Measurements from ENCODE around the gene KIAA1210. TPM values are rescaled to one million over a fixed set of nuclear protein-coding genes. Genes with fewer than 3 reads are reported as not detected.

The KIAA1210 gene
- total and polyA plus RNA-seq, 12 donors: 0.04 to 0.17 (median 0.09) TPM; not detected in 7

- H3K36me3 ChIP-seq: no peaks in the 10 kb centered on the region
- no peak overlapping the region for H3K27ac ChIP-seq
- no peak overlapping the region for H3K4me3 ChIP-seq
- whole genome bisulfite sequencing, 2 donors: 78 to 91% methylated on average over 5 of the region's 5 CpGs
- no peak for ATAC-seq
- H3K27me3 ChIP-seq: peaks cover 0 to 15% (median 0%) of the 10 kb centered on the region in 7 donors
- DNase-seq: no peak
- TF ChIP-seq, protein P1, sequence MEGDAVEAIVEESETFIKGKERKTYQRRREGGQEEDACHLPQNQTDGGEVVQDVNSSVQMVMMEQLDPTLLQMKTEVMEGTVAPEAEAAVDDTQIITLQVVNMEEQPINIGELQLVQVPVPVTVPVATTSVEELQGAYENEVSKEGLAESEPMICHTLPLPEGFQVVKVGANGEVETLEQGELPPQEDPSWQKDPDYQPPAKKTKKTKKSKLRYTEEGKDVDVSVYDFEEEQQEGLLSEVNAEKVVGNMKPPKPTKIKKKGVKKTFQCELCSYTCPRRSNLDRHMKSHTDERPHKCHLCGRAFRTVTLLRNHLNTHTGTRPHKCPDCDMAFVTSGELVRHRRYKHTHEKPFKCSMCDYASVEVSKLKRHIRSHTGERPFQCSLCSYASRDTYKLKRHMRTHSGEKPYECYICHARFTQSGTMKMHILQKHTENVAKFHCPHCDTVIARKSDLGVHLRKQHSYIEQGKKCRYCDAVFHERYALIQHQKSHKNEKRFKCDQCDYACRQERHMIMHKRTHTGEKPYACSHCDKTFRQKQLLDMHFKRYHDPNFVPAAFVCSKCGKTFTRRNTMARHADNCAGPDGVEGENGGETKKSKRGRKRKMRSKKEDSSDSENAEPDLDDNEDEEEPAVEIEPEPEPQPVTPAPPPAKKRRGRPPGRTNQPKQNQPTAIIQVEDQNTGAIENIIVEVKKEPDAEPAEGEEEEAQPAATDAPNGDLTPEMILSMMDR (IDR thresholded peaks at IDR 0.05): no peak
- intact Hi-C loops (cut with DNase I): no loop called here
- H3K4me1 ChIP-seq: no peaks in the 10 kb centered on the region
- no peaks in the 10 kb centered on the region for H3K9me3 ChIP-seq
These were observed 5.3 kb upstream of the KIAA1210 start for GRCh38 chrX:119132961-119133360.

- peaks cover 0 to 15% (median 0%) of the 10 kb centered on the region in 7 donors for H3K27me3 ChIP-seq
- DNase-seq: no peak
- no peaks in the 10 kb centered on the region for H3K36me3 ChIP-seq
- no peak overlapping the region for H3K4me3 ChIP-seq
- intact Hi-C loops (cut with DNase I): no loop called here
- 46 to 55% methylated on average over 2 of the region's 2 CpGs for WGBS, 2 donors
- no peaks in the 10 kb centered on the region for H3K4me1 ChIP-seq
- ATAC-seq: no peak
- no peak overlapping the region for H3K27ac ChIP-seq
- TF ChIP-seq, protein P1 (IDR thresholded peaks at IDR 0.05): no peak
- H3K9me3 ChIP-seq: no peaks in the 10 kb centered on the region
These were observed 4.7 kb upstream of the KIAA1210 start for GRCh38 chrX:119132316-119132715.

GRCh38 chrX:119130911-119131310, 3.3 kb upstream of the KIAA1210 start:
- WGBS, 2 donors: 84 to 91% methylated on average over 2 of the region's 2 CpGs
- Histone ChIP-seq H3K4me3 (no peak overlapping the region), H3K27ac (no peak overlapping the region), H3K9me3 (no peaks in the 10 kb centered on the region), H3K36me3 (no peaks in the 10 kb centered on the region), H3K27me3 (peaks cover 0 to 15% (median 0%) of the 10 kb centered on the region in 7 donors), H3K4me1 (no peaks in the 10 kb centered on the region)
- intact Hi-C loops (cut with DNase I): no loop called here
- ATAC-seq: no peak
- TF ChIP-seq, protein P1 (IDR thresholded peaks at IDR 0.05): no peak
- no peak for DNase-seq

- Histone ChIP-seq H3K27me3 (peaks cover 0 to 19% (median 0%) of the 10 kb centered on the region in 7 donors), H3K4me1 (no peaks in the 10 kb centered on the region), H3K4me3 (no peak overlapping the region), H3K9me3 (no peaks in the 10 kb centered on the region), H3K27ac (no peak overlapping the region), H3K36me3 (no peaks in the 10 kb centered on the region)
- DNase-seq (no peak), ATAC-seq (no peak)
- TF ChIP-seq, protein P1 (IDR thresholded peaks at IDR 0.05): no peak
- intact Hi-C loops (cut with DNase I): no loop called here
- 79 to 84% methylated on average over 1 of the region's 1 CpG for WGBS, 2 donors
These were observed 6.3 kb downstream of the KIAA1210 start for GRCh38 chrX:119121341-119121740.

Data from heart right ventricle (tissue), 16 donors.